Psoas muscle (tissue), 8 donors: ENCODE data around the gene METRNL. TPM values are rescaled to one million over a fixed set of nuclear protein-coding genes. Genes with fewer than 3 reads are reported as not detected.
"Not testable (repeated sequence)": the region's sequence is repeated elsewhere in the genome, so short reads cannot be mapped to it uniquely, and the experiment has no call there.

Source experiments
- ATAC-seq, 4 donors: fragments of 200-7000 bp; cut with Tn5 transposase; one replicate each; pipeline ENCODE4 v1.9.1; 2020; ENCODE audit warnings: moderate library complexity in 3 of 4, mild to moderate bottlenecking in 2 of 4
- DNase-seq, 2 donors: peaks; one replicate each; pipeline ENCODE4 v3.0.0-alpha.2; 2020
- H3K27ac ChIP-seq: fragments of 200-600 bp; one replicate; pipeline ENCODE4 v1.8.0; 2022
- H3K27me3 ChIP-seq, 3 donors: fragments of 200-600 bp in 1 of 3; one replicate each; pipeline versions ENCODE4 v1.6.1 to v1.8.0; 2013 to 2022; ENCODE audit warnings: low read length in 2 of 3, mild to moderate bottlenecking in 2 of 3, moderate library complexity in 1 of 3; ENCODE audit not compliant: insufficient read depth in 3 of 3
- H3K36me3 ChIP-seq, 2 donors: fragments of 200-600 bp in 1 of 2; one replicate each; pipeline versions ENCODE4 v1.6.1 to v1.8.0; 2013 to 2022; ENCODE audit warnings: low read depth in 1 of 2, mild to moderate bottlenecking in 1 of 2, moderate library complexity in 1 of 2; ENCODE audit not compliant: insufficient read depth in 1 of 2
- H3K4me1 ChIP-seq: fragments of 200-600 bp; one replicate; pipeline ENCODE4 v1.8.0; 2022
- H3K4me3 ChIP-seq: fragments of 200-600 bp; one replicate; pipeline ENCODE4 v1.8.0; 2022; ENCODE audit warnings: mild to moderate bottlenecking
- H3K9me3 ChIP-seq: fragments of 200-600 bp; one replicate; pipeline ENCODE4 v1.8.0; 2022
- CTCF ChIP-seq: fragments of 200-600 bp; IDR thresholded peaks from one replicate; pipeline ENCODE4 v1.8.0; 2022; ENCODE audit warnings: antibody characterized with exemption
- WGBS, 3 donors: extraction: QIAGEN DNeasy Blood & Tissue Kit; methylation state at CpG; one replicate each; pipeline versions ENCODE4 v1.1.6 to v1.1.7; 2013; 5-methylcytosine and 5-hydroxymethylcytosine counted together
- intact Hi-C, 2 donors: fragments of 100-400 bp; cut with DNase I; formaldehyde crosslinking; loops; one replicate each; pipeline versions ENCODE4 v1.11.0 to v1.14.2; 2022
- polyA plus RNA-seq, 3 donors: library from polyadenylated mRNA; stranded (reverse); fragments of 200-250 nt; gene quantifications; one replicate each; pipeline ENCODE4 v1.2.3, GENCODE V29; 2013
- total RNA-seq, 4 donors: library from RNA; stranded (reverse); fragmentation: NEBNext Ultra II Directional in 2 of 4; extraction: Animal tissue kit (Norgen Biotek cat#: 25700) in 2 of 4; gene quantifications; one replicate each; pipeline versions ENCODE4 v1.2.1 to v1.2.4, GENCODE V29; 2021 to 2023
- donor health status: healthy with polysubstance abuse.
- donor health status: DM: no; HTN: no; CAD: no; lungs with moderate emphysema.
- donor health status: Bipolar disorder and iron deficiency.
- donor health status: healthy.
- donor health status: DM: yes; HTN: yes; CAD: no.
- donor health status: DM: no; HTN: no; CAD: no.
- donor health status: DM: no; HTN: no; CAD: no.
- donor health status: DM: yes; HTN: yes; CAD: no.

METRNL gene
- total and polyA plus RNA-seq, 7 donors = 6.7 to 81.7 (median 12.1) TPM

GRCh38 chr17:83136156-83136555 is 56.7 kb downstream of the METRNL start:
- Histone ChIP-seq H3K27ac (no peak overlapping the region), H3K36me3 (no peaks in the 10 kb centered on the region), H3K9me3 (no peaks in the 10 kb centered on the region), H3K4me1 (no peaks in the 10 kb centered on the region), H3K27me3 (peaks cover 0 to 20% (median 1%) of the 10 kb centered on the region in 3 donors), H3K4me3 (no peak overlapping the region)
- WGBS, 3 donors = 80 to 84% (median 83%) methylated on average over 13 of the region's 13 CpGs
- TF ChIP-seq CTCF = no peak
- intact Hi-C loops = no loop called here
- DNase-seq (no peak), ATAC-seq (no peak)

- ATAC-seq (no peak), DNase-seq (no peak)
- H3K4me1 ChIP-seq = no peaks in the 10 kb centered on the region
- H3K27ac ChIP-seq = no peak overlapping the region
- H3K27me3 ChIP-seq = peaks cover 0 to 28% (median 1%) of the 10 kb centered on the region in 3 donors
- 91 to 94% (median 91%) methylated on average over 16 of the region's 16 CpGs for WGBS, 3 donors
- H3K36me3 ChIP-seq = no peaks in the 10 kb centered on the region
- TF ChIP-seq CTCF = no peak
- H3K9me3 ChIP-seq = no peaks in the 10 kb centered on the region
- no peak overlapping the region for H3K4me3 ChIP-seq
- intact Hi-C loops = no loop called here
Observed at GRCh38 chr17:83136931-83137330, 57.5 kb downstream of the METRNL start.

- no peak for ATAC-seq
Observed at GRCh38 chr17:83137523-83137922, 58.1 kb downstream of the METRNL start.

GRCh38 chr17:83138820-83139219 is 59.4 kb downstream of the METRNL start:
- Histone ChIP-seq H3K9me3 (no peaks in the 10 kb centered on the region), H3K27ac (no peak overlapping the region), H3K4me3 (no peak overlapping the region), H3K27me3 (peaks cover 0 to 28% (median 1%) of the 10 kb centered on the region in 3 donors), H3K4me1 (no peaks in the 10 kb centered on the region), H3K36me3 (no peaks in the 10 kb centered on the region)
- no peak for DNase-seq
- no peak for ATAC-seq
- intact Hi-C loops = no loop called here
- WGBS, 3 donors = 73 to 81% (median 77%) methylated on average over 3 of the region's 3 CpGs
- TF ChIP-seq CTCF = no peak

More at GRCh38 chr17:83137523-83137922, 58.1 kb downstream of the METRNL start:
- H3K4me1 ChIP-seq = no peaks in the 10 kb centered on the region
- H3K27me3 ChIP-seq = peaks cover 0 to 28% (median 1%) of the 10 kb centered on the region in 3 donors
- H3K36me3 ChIP-seq = no peaks in the 10 kb centered on the region
- H3K9me3 ChIP-seq = no peaks in the 10 kb centered on the region
- H3K4me3 ChIP-seq = no peak overlapping the region
- DNase-seq = no peak
- intact Hi-C loops = no loop called here
- WGBS, 3 donors = 79 to 90% (median 83%) methylated on average over 9 of the region's 9 CpGs
- no peak for TF ChIP-seq CTCF
- no peak overlapping the region for H3K27ac ChIP-seq

- DNase-seq = not testable (repeated sequence)
Observed at GRCh38 chr17:83139541-83140248, 60.3 kb downstream of the METRNL start.

GRCh38 chr17:83140249-83140566 is 60.8 kb downstream of the METRNL start:
- H3K27ac ChIP-seq, DNase-seq, H3K36me3 ChIP-seq, H3K4me3 ChIP-seq, intact Hi-C loops, H3K9me3 ChIP-seq, ATAC-seq, H3K4me1 ChIP-seq: not testable (repeated sequence)
- WGBS, 3 donors = 88 to 92% (median 89%) methylated on average over 8 to 13 of the region's 13 CpGs
- peaks cover 0 to 28% (median 3%) of the 10 kb centered on the region in 3 donors for H3K27me3 ChIP-seq

More at GRCh38 chr17:83139541-83140248, 60.3 kb downstream of the METRNL start:
- intact Hi-C loops, H3K9me3 ChIP-seq, H3K4me3 ChIP-seq, ATAC-seq, H3K27ac ChIP-seq, H3K36me3 ChIP-seq, H3K4me1 ChIP-seq: not testable (repeated sequence)
- H3K27me3 ChIP-seq = peaks cover 0 to 28% (median 1%) of the 10 kb centered on the region in 3 donors
- 74 to 85% (median 76%) methylated on average over 17 to 25 of the region's 31 CpGs for WGBS, 3 donors
